ENCODE data around the gene BMAL1. TPM values are rescaled to one million over a fixed set of nuclear protein-coding genes. Genes with fewer than 3 reads are reported as not detected.

BMAL1 gene
- total and polyA plus RNA-seq, 8 donors = 7.1 to 132 (median 16.4) TPM

- DNase-seq = no peak
- Histone ChIP-seq H3K27ac (no peak overlapping the region), H3K9me3 (no peaks in the 10 kb centered on the region), H3K36me3 (peaks cover 0 to 8% (median 2%) of the 10 kb centered on the region in 4 donors), H3K27me3 (no peaks in the 10 kb centered on the region), H3K4me3 (no peak overlapping the region), H3K4me1 (peaks cover 4 to 21% (median 9%) of the 10 kb centered on the region in 4 donors)
- TF ChIP-seq EP300 (IDR thresholded peaks at IDR 0.05) (no peak), POLR2A (IDR thresholded peaks at IDR 0.05) (no peak), POLR2AphosphoS5 (IDR thresholded peaks at IDR 0.05) (no peak), CTCF (IDR thresholded peaks at IDR 0.05) (no peak)
- intact Hi-C loops (cut with DNase I; ENCODE audit: low total_unique reads) = no loop called here
- WGBS, 5 donors = 74 to 79% (median 77%) methylated on average over 5 of the region's 5 CpGs
Measured at GRCh38 chr11:13324709-13325108, 47.1 kb downstream of the BMAL1 start.

- peaks cover 8 to 39% (median 27%) of the 10 kb centered on the region in 4 donors for H3K4me1 ChIP-seq
- intact Hi-C loops (cut with DNase I; ENCODE audit: low total_unique reads) = no loop called here
- H3K27me3 ChIP-seq = no peaks in the 10 kb centered on the region
- WGBS, 5 donors = 57 to 73% (median 63%) methylated on average over 4 of the region's 4 CpGs
- DNase-seq = no peak
- peaks cover 0 to 8% (median 0%) of the 10 kb centered on the region in 4 donors for H3K36me3 ChIP-seq
- H3K4me3 ChIP-seq = no peak overlapping the region
- no peak overlapping the region for H3K27ac ChIP-seq
- TF ChIP-seq POLR2A (IDR thresholded peaks at IDR 0.05) = no peak
- TF ChIP-seq EP300 (IDR thresholded peaks at IDR 0.05) = no peak
- no peak for TF ChIP-seq POLR2AphosphoS5 (IDR thresholded peaks at IDR 0.05)
- TF ChIP-seq CTCF (IDR thresholded peaks at IDR 0.05) = no peak
- no peaks in the 10 kb centered on the region for H3K9me3 ChIP-seq
Measured at GRCh38 chr11:13327421-13327820, 49.8 kb downstream of the BMAL1 start.

- H3K4me1 ChIP-seq = peaks cover 17 to 48% (median 36%) of the 10 kb centered on the region in 4 donors
- no peaks in the 10 kb centered on the region for H3K27me3 ChIP-seq
- no peaks in the 10 kb centered on the region for H3K9me3 ChIP-seq
- no peak for TF ChIP-seq CTCF (IDR thresholded peaks at IDR 0.05)
- TF ChIP-seq POLR2AphosphoS5 (IDR thresholded peaks at IDR 0.05) = no peak
- TF ChIP-seq EP300 (IDR thresholded peaks at IDR 0.05) = no peak
- TF ChIP-seq POLR2A (IDR thresholded peaks at IDR 0.05) = no peak
- no peak overlapping the region for H3K4me3 ChIP-seq
- no peak overlapping the region for H3K27ac ChIP-seq
- DNase-seq = no peak
- peaks cover 0 to 8% (median 0%) of the 10 kb centered on the region in 4 donors for H3K36me3 ChIP-seq
- WGBS, 5 donors = 81 to 91% (median 85%) methylated on average over 5 of the region's 5 CpGs
- intact Hi-C loops (cut with DNase I; ENCODE audit: low total_unique reads) = no loop called here
Measured at GRCh38 chr11:13328286-13328685, 50.7 kb downstream of the BMAL1 start.

GRCh38 chr11:13329670-13330356 is 52.2 kb downstream of the BMAL1 start:
- DNase-seq = peak; percentile 41 to 51
- 71 to 79% (median 73%) methylated on average over 11 of the region's 11 CpGs for WGBS, 5 donors
- peaks cover 0 to 8% (median 0%) of the 10 kb centered on the region in 4 donors for H3K36me3 ChIP-seq
- no peaks in the 10 kb centered on the region for H3K9me3 ChIP-seq
- H3K27ac ChIP-seq = peak overlapping the region in 1 of 5 donors; percentile 30
- TF ChIP-seq EP300 (IDR thresholded peaks at IDR 0.05) = no peak
- TF ChIP-seq POLR2AphosphoS5 (IDR thresholded peaks at IDR 0.05) = no peak
- TF ChIP-seq CTCF (IDR thresholded peaks at IDR 0.05) = no peak
- no peak for TF ChIP-seq POLR2A (IDR thresholded peaks at IDR 0.05)
- no peak overlapping the region for H3K4me3 ChIP-seq
- H3K27me3 ChIP-seq = no peaks in the 10 kb centered on the region
- H3K4me1 ChIP-seq = peaks cover 32 to 62% (median 47%) of the 10 kb centered on the region in 4 donors
- intact Hi-C loops (cut with DNase I; ENCODE audit: low total_unique reads) = no loop called here

Measured in stomach (tissue), 9 donors.